ENCODE data around the gene AMIGO2. TPM values are rescaled to one million over a fixed set of nuclear protein-coding genes. Genes with fewer than 3 reads are reported as not detected.

Gene AMIGO2
- total RNA-seq, 1 experiment from 2014 or later: 0.96 TPM

DNA sequence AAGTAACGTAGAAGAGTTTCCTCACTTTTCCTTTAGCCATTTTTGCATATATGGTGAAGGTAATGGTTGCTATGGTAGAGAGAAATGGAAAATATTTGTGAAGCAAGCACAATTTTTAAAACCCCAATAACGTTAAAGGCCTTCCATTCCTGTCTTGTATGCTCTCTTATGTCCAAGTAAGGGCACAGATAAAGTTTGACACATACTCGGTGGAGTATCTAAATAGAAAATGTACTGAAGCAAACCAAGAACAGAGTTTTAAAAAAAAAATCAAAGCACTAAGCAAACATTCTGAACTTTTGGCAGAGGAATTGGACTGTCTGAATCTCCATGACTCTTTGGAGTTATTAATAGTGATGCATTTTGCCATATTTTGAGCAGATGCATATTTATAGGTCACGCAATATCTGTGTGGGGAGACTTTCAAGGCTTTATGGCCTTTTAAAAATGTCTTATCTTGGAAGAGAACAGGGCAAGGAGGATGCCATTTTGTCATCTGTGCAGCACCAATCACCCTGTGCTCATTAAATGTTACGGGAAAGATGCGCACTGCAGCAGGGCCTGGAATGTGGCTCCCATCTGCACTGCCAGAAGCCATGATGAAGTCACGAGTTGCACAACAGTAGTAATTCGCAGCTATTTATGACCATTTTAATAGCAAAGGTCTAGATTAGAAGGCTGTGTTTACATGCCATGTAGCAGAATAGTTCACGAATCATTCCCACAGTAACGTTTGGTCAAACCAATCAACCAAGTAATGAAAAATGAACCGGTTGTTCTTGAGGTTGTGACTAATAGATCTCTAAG, 23.3 kb upstream of the AMIGO2 start:
- no peak overlapping the region for H2AFZ ChIP-seq (ENCODE audit: low read depth, low read length, poor library complexity, severe bottlenecking)
- no peaks in the 10 kb centered on the region for H3K27me3 ChIP-seq (ENCODE audit: insufficient read depth, low read length)
- TF ChIP-seq, protein P1, sequence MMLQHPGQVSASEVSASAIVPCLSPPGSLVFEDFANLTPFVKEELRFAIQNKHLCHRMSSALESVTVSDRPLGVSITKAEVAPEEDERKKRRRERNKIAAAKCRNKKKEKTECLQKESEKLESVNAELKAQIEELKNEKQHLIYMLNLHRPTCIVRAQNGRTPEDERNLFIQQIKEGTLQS (IDR thresholded peaks at IDR 0.05): no peak
- TF ChIP-seq POLR2A (IDR thresholded peaks at IDR 0.05; ENCODE audit: borderline replicate concordance, extremely low read depth, insufficient read depth, insufficient read length) (no peak), ZNF274 (IDR thresholded peaks at IDR 0.05; ENCODE audit: low read depth, low read length) (no peak), ELF1 (IDR thresholded peaks at IDR 0.05; ENCODE audit: borderline replicate concordance, low read depth) (no peak), CBX3 (IDR thresholded peaks at IDR 0.05; ENCODE audit: low read depth) (no peak), EZH2 (IDR thresholded peaks at IDR 0.05) (no peak), CEBPB (IDR thresholded peaks at IDR 0.05; ENCODE audit: low read depth) (no peak), SP1 (IDR thresholded peaks at IDR 0.05; ENCODE audit: low read depth) (no peak)
- TF ChIP-seq, protein P2, sequence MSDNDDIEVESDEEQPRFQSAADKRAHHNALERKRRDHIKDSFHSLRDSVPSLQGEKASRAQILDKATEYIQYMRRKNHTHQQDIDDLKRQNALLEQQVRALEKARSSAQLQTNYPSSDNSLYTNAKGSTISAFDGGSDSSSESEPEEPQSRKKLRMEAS (IDR thresholded peaks at IDR 0.05): no peak
- no peak overlapping the region for H3K9ac ChIP-seq (ENCODE audit: low read length)
- no peak overlapping the region for H3K4me3 ChIP-seq (replicated peaks in 1 of 2; ENCODE audit: low read depth in 1 of 2, low read length in 2 of 2)
- POLR2A ChIA-PET: no interaction called here
- no peak overlapping the region for H3K27ac ChIP-seq (ENCODE audit: low read depth, low read length)
- H3K4me1 ChIP-seq (ENCODE audit: control insufficient read depth in 1 of 2, insufficient read depth in 2 of 2, low read length in 2 of 2): no peaks in the 10 kb centered on the region
- H3K79me2 ChIP-seq (ENCODE audit: insufficient read depth, low read length): no peaks in the 10 kb centered on the region
- BruUV-seq (replicated peaks): no TSS peak
- no peaks in the 10 kb centered on the region for H3K9me3 ChIP-seq (ENCODE audit: control insufficient read depth in 1 of 2, insufficient read depth in 1 of 2, low read depth in 1 of 2, low read length in 2 of 2)
- RAD21 ChIA-PET (ENCODE audit: low non-redundant PET in 1 of 2, low total read pairs in 2 of 2, uncharacterized antibody in 2 of 2, unreplicated experiment in 2 of 2): no interaction called here
- no peak overlapping the region for H3K4me2 ChIP-seq (ENCODE audit: low read length)
- intact Hi-C loops (cut with micrococcal nuclease): no loop called here
- ATAC-seq: no peak
- no peaks in the 10 kb centered on the region for H3K36me3 ChIP-seq (ENCODE audit: control insufficient read depth in 1 of 2, insufficient read depth in 2 of 2, low read length in 2 of 2)
- DNase-seq (ENCODE audit: low read depth, low spot score): no peak
- no peaks in the 10 kb centered on the region for H4K20me1 ChIP-seq (ENCODE audit: insufficient read depth)
- H3K9me2 ChIP-seq (ENCODE audit: insufficient read depth): no peaks in the 10 kb centered on the region
- CTCF ChIA-PET: no interaction called here

DNA sequence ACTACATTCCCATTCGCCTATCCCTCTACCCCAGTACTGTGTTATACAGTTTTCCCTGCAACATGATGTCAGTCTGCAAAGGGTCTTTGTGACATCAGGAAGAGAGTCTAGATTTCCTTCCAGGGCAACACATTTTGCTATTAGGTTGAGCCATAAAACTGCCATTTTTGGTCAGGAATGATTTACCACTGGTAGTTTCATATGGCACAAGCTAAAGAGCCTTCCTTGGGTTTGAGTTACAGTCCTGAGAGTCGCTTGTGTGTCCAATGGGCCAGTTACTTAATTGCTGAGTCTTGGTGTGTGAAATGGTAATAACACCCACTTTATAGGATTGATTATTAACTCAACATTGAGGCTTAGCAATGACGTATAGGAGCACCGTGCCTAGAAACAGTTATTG, 22.6 kb upstream of the AMIGO2 start:
- no peak for ATAC-seq
- BruUV-seq (replicated peaks): no TSS peak
- TF ChIP-seq EZH2phosphoT487 (IDR thresholded peaks at IDR 0.05; ENCODE audit: borderline replicate concordance) (no peak), ZFX (IDR thresholded peaks at IDR 0.05) (no peak), CBX3 (IDR thresholded peaks at IDR 0.05; ENCODE audit: low read depth) (no peak), SP1 (IDR thresholded peaks at IDR 0.05; ENCODE audit: low read depth) (no peak), POLR2AphosphoS5 (IDR thresholded peaks at IDR 0.05; ENCODE audit: low read depth, low read length) (no peak), SIN3A (IDR thresholded peaks at IDR 0.05; ENCODE audit: low read depth) (no peak), ZNF274 (IDR thresholded peaks at IDR 0.05; ENCODE audit: low read depth, low read length) (no peak), EZH2 (IDR thresholded peaks at IDR 0.05) (no peak), FOSL1 (IDR thresholded peaks at IDR 0.05; ENCODE audit: low read depth) (no peak), YY1 (IDR thresholded peaks at IDR 0.05; ENCODE audit: extremely low read depth, insufficient replicate concordance, low read depth, low read length) (no peak)
- TF ChIP-seq, protein P2 (IDR thresholded peaks at IDR 0.05): no peak
- TF ChIP-seq, protein P1 (IDR thresholded peaks at IDR 0.05): no peak
- TF ChIP-seq, protein P3, sequence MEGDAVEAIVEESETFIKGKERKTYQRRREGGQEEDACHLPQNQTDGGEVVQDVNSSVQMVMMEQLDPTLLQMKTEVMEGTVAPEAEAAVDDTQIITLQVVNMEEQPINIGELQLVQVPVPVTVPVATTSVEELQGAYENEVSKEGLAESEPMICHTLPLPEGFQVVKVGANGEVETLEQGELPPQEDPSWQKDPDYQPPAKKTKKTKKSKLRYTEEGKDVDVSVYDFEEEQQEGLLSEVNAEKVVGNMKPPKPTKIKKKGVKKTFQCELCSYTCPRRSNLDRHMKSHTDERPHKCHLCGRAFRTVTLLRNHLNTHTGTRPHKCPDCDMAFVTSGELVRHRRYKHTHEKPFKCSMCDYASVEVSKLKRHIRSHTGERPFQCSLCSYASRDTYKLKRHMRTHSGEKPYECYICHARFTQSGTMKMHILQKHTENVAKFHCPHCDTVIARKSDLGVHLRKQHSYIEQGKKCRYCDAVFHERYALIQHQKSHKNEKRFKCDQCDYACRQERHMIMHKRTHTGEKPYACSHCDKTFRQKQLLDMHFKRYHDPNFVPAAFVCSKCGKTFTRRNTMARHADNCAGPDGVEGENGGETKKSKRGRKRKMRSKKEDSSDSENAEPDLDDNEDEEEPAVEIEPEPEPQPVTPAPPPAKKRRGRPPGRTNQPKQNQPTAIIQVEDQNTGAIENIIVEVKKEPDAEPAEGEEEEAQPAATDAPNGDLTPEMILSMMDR (IDR thresholded peaks at IDR 0.05 in 2 of 3, conservative IDR thresholded peaks at IDR 0.05 in 1 of 3; ENCODE audit: borderline replicate concordance in 1 of 3, insufficient read depth in 1 of 3, low read depth in 2 of 3, low read length in 2 of 3): no peak

More for the DNA sequence above, 22.6 kb upstream of the AMIGO2 start:
- intact Hi-C loops (cut with micrococcal nuclease): no loop called here
- ChIA-PET CTCF (interaction anchor here (0.8 kb wide), 1 partner anchor 31 kb away, joined by 4 read pairs; no protein-coding TSS in a partner anchor), RAD21 (ENCODE audit: low non-redundant PET in 1 of 2, low total read pairs in 2 of 2, uncharacterized antibody in 2 of 2, unreplicated experiment in 2 of 2) (no interaction called here), POLR2A (no interaction called here)
- Histone ChIP-seq H2AFZ (ENCODE audit: low read depth, low read length, poor library complexity, severe bottlenecking) (no peak overlapping the region), H3K9me2 (ENCODE audit: insufficient read depth) (no peaks in the 10 kb centered on the region), H3K9me3 (ENCODE audit: control insufficient read depth in 1 of 2, insufficient read depth in 1 of 2, low read depth in 1 of 2, low read length in 2 of 2) (no peaks in the 10 kb centered on the region), H3K4me1 (ENCODE audit: control insufficient read depth in 1 of 2, insufficient read depth in 2 of 2, low read length in 2 of 2) (no peaks in the 10 kb centered on the region), H4K20me1 (ENCODE audit: insufficient read depth) (no peaks in the 10 kb centered on the region), H3K79me2 (ENCODE audit: insufficient read depth, low read length) (no peaks in the 10 kb centered on the region), H3K27ac (ENCODE audit: low read depth, low read length) (no peak overlapping the region), H3K4me2 (ENCODE audit: low read length) (no peak overlapping the region), H3K27me3 (ENCODE audit: insufficient read depth, low read length) (no peaks in the 10 kb centered on the region), H3K9ac (ENCODE audit: low read length) (no peak overlapping the region), H3K36me3 (ENCODE audit: control insufficient read depth in 1 of 2, insufficient read depth in 2 of 2, low read length in 2 of 2) (no peaks in the 10 kb centered on the region), H3K4me3 (replicated peaks in 1 of 2; ENCODE audit: low read depth in 1 of 2, low read length in 2 of 2) (no peak overlapping the region)
- DNase-seq (ENCODE audit: low read depth, low spot score): no peak
